DND-41 (cell line): Measurements from ENCODE around the gene ADISSP.

ENCODE experiments used
- ATAC-seq: fragments of 200-7000 bp; cut with Tn5 transposase; 3 replicates; pipeline ENCODE4 v1.9.1; 2021; ENCODE audit warnings: low read depth; ENCODE audit not compliant: insufficient read depth
- DNase-seq: peaks from one replicate; pipeline ENCODE4 v3.0.0-alpha.2; 2020
- H2AFZ ChIP-seq: 2 replicates; pipeline ENCODE4 v1.6.0; 2012; ENCODE audit warnings: low read depth, low read length
- H3K27ac ChIP-seq: 2 replicates; pipeline ENCODE4 v1.5.1; 2012; ENCODE audit warnings: low read length, inconsistent platforms
- H3K27me3 ChIP-seq: fragments of 200-600 bp; sonication (generic); 2 replicates; pipeline ENCODE4 v1.6.0; 2012; ENCODE audit warnings: low read length, mild to moderate bottlenecking, inconsistent platforms; ENCODE audit not compliant: insufficient read depth, poor library complexity
- H3K36me3 ChIP-seq: 2 replicates; pipeline ENCODE4 v1.5.1; 2012; ENCODE audit warnings: low read length, inconsistent platforms; ENCODE audit not compliant: insufficient read depth
- H3K4me1 ChIP-seq: 2 replicates; pipeline ENCODE4 v1.5.1; 2012; ENCODE audit warnings: mild to moderate bottlenecking, low read length; ENCODE audit not compliant: insufficient read depth
- H3K4me2 ChIP-seq: 2 replicates; pipeline ENCODE4 v1.6.0; 2012; ENCODE audit warnings: mild to moderate bottlenecking, moderate library complexity, low read length, inconsistent platforms; ENCODE audit not compliant: insufficient read depth
- H3K4me3 ChIP-seq, 2 experiments: fragments of 200-600 bp in 1 of 2; shearing (Covaris generic) in 1 of 2; 2 replicates each; pipeline ENCODE4 v1.5.1; 2012 to 2016; ENCODE audit warnings: inconsistent platforms in 2 of 2, low read length in 2 of 2, mild to moderate bottlenecking in 2 of 2, low read depth in 1 of 2, moderate library complexity in 1 of 2
- H3K79me2 ChIP-seq: 2 replicates; pipeline ENCODE4 v1.6.0; 2012; ENCODE audit warnings: low read length, inconsistent platforms; ENCODE audit not compliant: insufficient read depth
- H3K9ac ChIP-seq: 2 replicates; pipeline ENCODE4 v1.6.0; 2012; ENCODE audit warnings: low read depth, mild to moderate bottlenecking, inconsistent platforms, low read length, moderate library complexity
- H3K9me3 ChIP-seq: 2 replicates; pipeline ENCODE4 v1.5.1; 2012; ENCODE audit warnings: low read length, moderate library complexity, mild to moderate bottlenecking, inconsistent platforms; ENCODE audit not compliant: insufficient read depth, severe bottlenecking
- H4K20me1 ChIP-seq: 2 replicates; pipeline ENCODE4 v1.6.0; 2012; ENCODE audit warnings: low read length; ENCODE audit not compliant: insufficient read depth
- EZH2 ChIP-seq: IDR thresholded peaks from 3 replicates; pipeline ENCODE4 v1.6.1; 2012; ENCODE audit warnings: borderline replicate concordance, low read depth, mild to moderate bottlenecking, moderate library complexity, low read length, inconsistent platforms; ENCODE audit not compliant: severe bottlenecking
- TF ChIP-seq, protein P1 (sequence below): IDR thresholded peaks from 2 replicates; pipeline ENCODE4 v1.5.1; 2012; ENCODE audit warnings: borderline replicate concordance, low read length, moderate library complexity, mild to moderate bottlenecking; ENCODE audit not compliant: poor library complexity, severe bottlenecking; ENCODE audit errors: extremely low read depth

The ADISSP gene

DNA sequence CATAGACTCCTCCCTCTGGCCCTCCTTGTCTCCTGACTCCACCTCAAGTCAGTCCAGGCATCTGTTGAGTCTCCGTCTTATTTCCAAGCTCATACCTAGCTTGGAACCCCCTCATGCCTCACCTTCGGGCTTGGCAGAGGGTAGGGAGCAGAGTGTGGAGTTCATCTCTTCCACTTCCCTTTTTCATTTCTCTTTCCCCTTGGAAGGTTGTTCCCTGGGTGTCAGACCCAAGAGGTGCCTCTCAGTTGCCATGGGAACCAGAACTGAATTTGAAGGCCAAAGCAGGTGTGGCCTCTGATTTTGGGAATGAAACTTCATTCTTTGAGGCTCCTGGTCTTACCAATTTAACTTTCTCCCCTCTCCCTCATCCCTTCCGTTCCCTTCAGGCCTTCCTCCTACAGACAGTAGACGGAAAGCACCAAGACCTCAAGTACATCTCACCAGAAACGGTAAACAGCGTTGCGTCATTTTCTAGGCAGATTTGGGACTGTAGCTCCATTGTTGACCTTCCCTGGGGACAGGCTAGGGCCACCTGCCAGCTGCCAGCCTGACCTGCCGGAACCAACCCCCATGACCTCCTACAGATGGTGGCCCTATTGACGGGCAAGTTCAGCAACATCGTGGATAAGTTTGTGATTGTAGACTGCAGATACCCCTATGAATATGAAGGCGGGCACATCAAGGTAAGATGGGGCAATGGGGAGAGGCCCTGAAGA, 35.1 kb upstream of the ADISSP start:
- Histone ChIP-seq H3K9me3 (no peaks in the 10 kb centered on the region), H3K27ac (peak overlapping the region; percentile 37; the same call in 1 of the 2 replicates), H3K4me2 (no peak overlapping the region), H3K36me3 (peaks cover 86% of the 10 kb centered on the region), H3K27me3 (no peaks in the 10 kb centered on the region), H3K4me1 (peaks cover 29% of the 10 kb centered on the region), H3K9ac (no peak overlapping the region), H3K4me3 (no peak overlapping the region), H3K79me2 (peaks cover 27% of the 10 kb centered on the region), H4K20me1 (peaks cover 29% of the 10 kb centered on the region), H2AFZ (no peak overlapping the region)
- ATAC-seq (no peak), DNase-seq (no peak)
- TF ChIP-seq, protein P1, sequence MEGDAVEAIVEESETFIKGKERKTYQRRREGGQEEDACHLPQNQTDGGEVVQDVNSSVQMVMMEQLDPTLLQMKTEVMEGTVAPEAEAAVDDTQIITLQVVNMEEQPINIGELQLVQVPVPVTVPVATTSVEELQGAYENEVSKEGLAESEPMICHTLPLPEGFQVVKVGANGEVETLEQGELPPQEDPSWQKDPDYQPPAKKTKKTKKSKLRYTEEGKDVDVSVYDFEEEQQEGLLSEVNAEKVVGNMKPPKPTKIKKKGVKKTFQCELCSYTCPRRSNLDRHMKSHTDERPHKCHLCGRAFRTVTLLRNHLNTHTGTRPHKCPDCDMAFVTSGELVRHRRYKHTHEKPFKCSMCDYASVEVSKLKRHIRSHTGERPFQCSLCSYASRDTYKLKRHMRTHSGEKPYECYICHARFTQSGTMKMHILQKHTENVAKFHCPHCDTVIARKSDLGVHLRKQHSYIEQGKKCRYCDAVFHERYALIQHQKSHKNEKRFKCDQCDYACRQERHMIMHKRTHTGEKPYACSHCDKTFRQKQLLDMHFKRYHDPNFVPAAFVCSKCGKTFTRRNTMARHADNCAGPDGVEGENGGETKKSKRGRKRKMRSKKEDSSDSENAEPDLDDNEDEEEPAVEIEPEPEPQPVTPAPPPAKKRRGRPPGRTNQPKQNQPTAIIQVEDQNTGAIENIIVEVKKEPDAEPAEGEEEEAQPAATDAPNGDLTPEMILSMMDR: no peak
- no peak for TF ChIP-seq EZH2

GRCh38 chr20:3801846-3802245, 34.3 kb upstream of the ADISSP start:
- TF ChIP-seq, protein P1: no peak
- TF ChIP-seq EZH2: no peak
- ATAC-seq (no peak), DNase-seq (no peak)
- Histone ChIP-seq H3K36me3 (peaks cover 94% of the 10 kb centered on the region), H3K9me3 (no peaks in the 10 kb centered on the region), H3K4me3 (no peak overlapping the region), H3K27me3 (no peaks in the 10 kb centered on the region), H3K79me2 (peaks cover 35% of the 10 kb centered on the region), H3K27ac (no peak overlapping the region), H2AFZ (no peak overlapping the region), H4K20me1 (peaks cover 29% of the 10 kb centered on the region), H3K4me1 (peaks cover 38% of the 10 kb centered on the region), H3K9ac (no peak overlapping the region), H3K4me2 (no peak overlapping the region)

GRCh38 chr20:3801299-3801698, 33.7 kb upstream of the ADISSP start:
- TF ChIP-seq, protein P1: no peak
- TF ChIP-seq EZH2: no peak

More at GRCh38 chr20:3801299-3801698, 33.7 kb upstream of the ADISSP start:
- no peak overlapping the region for H3K4me2 ChIP-seq
- ATAC-seq (no peak), DNase-seq (no peak)
- peaks cover 41% of the 10 kb centered on the region for H3K79me2 ChIP-seq
- no peaks in the 10 kb centered on the region for H3K9me3 ChIP-seq
- no peak overlapping the region for H3K4me3 ChIP-seq
- H3K4me1 ChIP-seq: peaks cover 42% of the 10 kb centered on the region
- H3K36me3 ChIP-seq: peaks cover 98% of the 10 kb centered on the region
- no peaks in the 10 kb centered on the region for H3K27me3 ChIP-seq
- H3K27ac ChIP-seq: peak overlapping the region; percentile 34; the same call in 1 of the 2 replicates
- no peak overlapping the region for H2AFZ ChIP-seq
- no peak overlapping the region for H3K9ac ChIP-seq
- peaks cover 29% of the 10 kb centered on the region for H4K20me1 ChIP-seq
